VCaP (cell line): ENCODE data around the gene STYK1.

Experiments
- H3K27ac ChIP-seq: fragments of 450-650 bp; 2 replicates; pipeline ENCODE4 v1.5.1; 2017
- TF ChIP-seq, protein P1 (sequence below): fragments of 450-650 bp; conservative IDR thresholded peaks from 2 replicates; pipeline ENCODE4 v1.5.1; 2017; ENCODE audit warnings: mild to moderate bottlenecking, moderate library complexity

Gene STYK1

DNA sequence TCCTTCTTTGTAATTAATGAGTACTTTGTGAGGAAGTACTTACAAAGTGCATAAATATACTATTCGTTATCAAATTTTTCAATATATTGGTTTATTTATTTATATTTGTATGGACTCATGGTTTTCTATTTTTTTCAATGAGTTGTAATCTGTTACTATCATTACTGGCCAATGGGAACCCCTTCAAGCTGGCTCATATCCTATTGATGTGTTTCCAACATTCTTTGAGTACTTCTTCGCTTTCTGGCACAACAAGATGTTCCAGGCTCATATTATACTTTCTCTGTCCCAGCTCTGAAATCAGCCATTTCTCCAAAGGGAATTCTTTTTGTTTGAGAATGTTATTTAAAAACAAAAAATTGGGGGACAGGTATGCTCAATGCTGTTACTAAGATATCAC is 31.8 kb upstream of the STYK1 start:
- TF ChIP-seq, protein P1, sequence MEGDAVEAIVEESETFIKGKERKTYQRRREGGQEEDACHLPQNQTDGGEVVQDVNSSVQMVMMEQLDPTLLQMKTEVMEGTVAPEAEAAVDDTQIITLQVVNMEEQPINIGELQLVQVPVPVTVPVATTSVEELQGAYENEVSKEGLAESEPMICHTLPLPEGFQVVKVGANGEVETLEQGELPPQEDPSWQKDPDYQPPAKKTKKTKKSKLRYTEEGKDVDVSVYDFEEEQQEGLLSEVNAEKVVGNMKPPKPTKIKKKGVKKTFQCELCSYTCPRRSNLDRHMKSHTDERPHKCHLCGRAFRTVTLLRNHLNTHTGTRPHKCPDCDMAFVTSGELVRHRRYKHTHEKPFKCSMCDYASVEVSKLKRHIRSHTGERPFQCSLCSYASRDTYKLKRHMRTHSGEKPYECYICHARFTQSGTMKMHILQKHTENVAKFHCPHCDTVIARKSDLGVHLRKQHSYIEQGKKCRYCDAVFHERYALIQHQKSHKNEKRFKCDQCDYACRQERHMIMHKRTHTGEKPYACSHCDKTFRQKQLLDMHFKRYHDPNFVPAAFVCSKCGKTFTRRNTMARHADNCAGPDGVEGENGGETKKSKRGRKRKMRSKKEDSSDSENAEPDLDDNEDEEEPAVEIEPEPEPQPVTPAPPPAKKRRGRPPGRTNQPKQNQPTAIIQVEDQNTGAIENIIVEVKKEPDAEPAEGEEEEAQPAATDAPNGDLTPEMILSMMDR = no peak
- no peak overlapping the region for H3K27ac ChIP-seq

DNA sequence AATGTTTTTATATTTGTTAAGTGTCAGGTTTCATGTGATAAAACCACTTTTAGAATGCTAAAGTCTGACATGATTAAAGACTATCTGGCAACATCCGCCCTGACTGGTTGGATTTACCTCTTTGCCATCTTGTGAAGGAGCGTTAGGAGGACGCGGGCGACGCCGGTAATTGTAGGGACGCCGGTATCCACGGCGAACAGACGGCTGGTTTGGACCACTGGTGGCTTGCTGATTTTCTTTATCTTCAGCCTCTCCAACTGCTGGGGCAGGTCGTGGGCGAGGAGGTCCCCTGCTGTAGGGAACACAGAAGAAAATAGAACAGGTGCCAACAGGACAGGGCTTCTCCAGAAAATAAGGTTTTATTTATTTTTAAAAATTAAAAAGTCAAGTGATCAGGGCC is 28.0 kb upstream of the STYK1 start:
- TF ChIP-seq, protein P1 = no peak
- no peak overlapping the region for H3K27ac ChIP-seq

DNA sequence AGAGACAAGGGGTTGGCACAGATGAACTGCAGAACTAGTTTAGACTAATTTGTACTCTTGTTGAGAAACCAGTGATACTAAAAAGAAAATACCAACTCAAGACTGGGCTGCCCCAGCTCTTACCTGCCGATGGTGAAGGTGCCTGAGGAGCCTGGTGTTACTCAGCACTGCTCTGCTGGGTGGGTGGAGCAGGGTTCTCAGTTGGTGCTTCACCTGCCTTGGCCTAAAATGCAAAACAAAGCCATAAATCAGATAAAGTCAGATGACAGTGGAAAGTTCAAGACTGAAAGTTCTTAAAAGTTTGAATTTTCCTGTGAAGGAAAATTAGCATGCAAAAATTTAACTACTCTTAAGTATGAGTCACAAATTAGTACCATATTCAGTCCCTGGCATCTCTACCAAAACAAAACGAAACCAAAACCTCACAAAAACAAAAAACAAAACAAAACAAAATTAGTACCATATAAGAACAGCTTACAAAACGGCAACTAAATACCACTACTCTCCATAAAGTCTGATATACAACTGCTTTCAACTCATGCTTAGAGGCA is 27.4 kb upstream of the STYK1 start:
- H3K27ac ChIP-seq = no peak overlapping the region
- TF ChIP-seq, protein P1 = no peak

DNA sequence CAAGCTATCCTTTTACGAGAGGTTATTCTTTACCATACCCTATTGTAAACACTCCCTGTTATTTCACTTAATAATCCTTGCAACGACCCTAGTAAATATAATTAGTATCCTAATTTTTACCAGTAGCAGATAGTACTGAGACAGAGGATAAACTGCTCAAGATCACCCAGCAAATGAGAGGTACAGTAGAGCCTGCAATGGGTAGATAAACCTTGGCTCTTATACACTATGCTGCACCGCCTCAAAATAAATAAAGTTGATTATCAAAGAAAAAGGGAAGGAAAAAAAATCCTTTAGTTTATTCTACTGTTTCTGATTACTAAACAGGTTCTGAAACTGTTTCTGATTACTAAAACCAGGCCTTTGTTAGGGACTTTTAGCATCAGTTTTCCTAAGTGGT is 26.7 kb upstream of the STYK1 start:
- no peak overlapping the region for H3K27ac ChIP-seq
- TF ChIP-seq, protein P1 = no peak

DNA sequence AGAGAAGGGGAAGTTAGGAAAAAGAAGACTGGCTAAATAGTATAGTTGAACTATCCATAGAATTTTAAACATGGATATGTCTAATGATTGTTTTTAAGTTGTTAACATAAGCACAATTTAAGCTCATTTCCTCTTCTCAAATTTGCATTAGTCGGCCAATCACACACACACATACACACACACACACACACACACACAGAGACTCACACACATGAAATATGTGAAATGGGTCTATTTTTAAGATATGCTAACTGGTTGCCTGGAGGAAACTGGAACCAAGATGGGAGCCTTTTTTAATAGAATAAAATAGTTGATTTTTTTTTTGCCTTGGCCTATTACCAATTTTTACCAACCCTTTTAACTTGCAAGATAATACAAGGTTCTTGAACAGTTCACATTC is 24.0 kb upstream of the STYK1 start:
- H3K27ac ChIP-seq = no peak overlapping the region

DNA sequence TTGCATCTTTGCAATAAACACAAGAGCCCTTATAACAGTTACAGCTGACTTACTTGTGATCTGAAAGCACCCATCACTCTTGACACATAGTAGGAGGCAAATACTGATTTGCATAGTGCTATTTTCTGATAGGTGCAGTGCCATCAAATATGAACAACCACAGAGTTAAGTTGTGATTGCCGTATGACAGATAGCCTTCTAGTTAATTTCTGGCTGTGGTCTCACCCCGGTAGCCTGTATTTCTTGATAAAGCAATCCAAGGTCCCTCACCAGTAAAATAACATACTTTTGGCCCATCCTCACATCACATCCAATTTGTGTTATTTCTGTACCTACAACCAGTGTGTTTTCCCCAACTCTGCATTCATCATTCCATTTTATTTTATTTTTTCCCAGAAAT is 23.3 kb upstream of the STYK1 start:
- TF ChIP-seq, protein P1 = no peak
- no peak overlapping the region for H3K27ac ChIP-seq

More for the DNA sequence above, 24.0 kb upstream of the STYK1 start:
- TF ChIP-seq, protein P1 = no peak

DNA sequence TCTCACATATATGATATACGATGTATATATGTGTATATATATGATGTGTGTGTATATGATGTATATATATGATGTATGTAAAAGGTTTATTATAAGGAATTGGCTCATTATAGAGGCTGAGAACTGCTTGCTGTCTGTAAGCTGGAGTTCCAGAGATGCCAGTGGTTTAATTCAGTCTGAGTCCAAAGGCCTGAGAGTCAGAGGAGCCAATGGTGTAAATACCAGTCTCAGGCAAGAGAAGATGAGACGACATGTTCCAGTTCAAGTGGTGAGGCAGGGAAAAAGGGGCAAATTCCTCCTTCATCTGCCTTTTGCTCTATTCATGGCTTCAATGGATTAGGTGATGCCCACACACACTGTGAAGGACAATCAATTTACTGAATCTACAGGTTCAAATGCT is 17.1 kb upstream of the STYK1 start:
- TF ChIP-seq, protein P1 = no peak
- no peak overlapping the region for H3K27ac ChIP-seq

DNA sequence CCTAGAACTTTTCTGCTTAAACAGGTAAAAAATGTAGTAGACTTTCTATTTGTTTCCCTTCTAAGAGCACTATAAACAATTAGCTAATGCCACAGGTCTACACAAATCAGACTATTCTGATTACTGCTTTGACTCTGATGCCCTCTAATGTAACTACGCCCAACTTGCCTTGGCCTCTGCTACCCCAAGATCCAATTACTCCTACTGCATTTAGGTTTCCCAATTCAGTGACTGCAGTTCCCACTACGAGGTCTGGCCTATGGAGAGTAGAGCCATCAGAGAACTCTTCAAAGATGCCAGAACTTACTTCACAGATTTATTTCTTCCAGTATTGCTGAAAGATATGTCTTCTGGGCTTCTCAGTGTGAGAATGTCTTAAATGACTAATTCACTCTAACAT is 15.3 kb upstream of the STYK1 start:
- H3K27ac ChIP-seq = no peak overlapping the region
- TF ChIP-seq, protein P1 = no peak
